ENCODE results near the gene ZNF701. TPM values are rescaled to one million over a fixed set of nuclear protein-coding genes. Genes with fewer than 3 reads are reported as not detected.
A peak's percentile ranks its signal among the peaks of the same experiment; 100 is the strongest.
"Not testable (repeated sequence)": the region's sequence is repeated elsewhere in the genome, so short reads cannot be mapped to it uniquely, and the experiment has no call there.

ZNF701 gene
- total RNA-seq, 4 donors from 2014 or later = 10.8 to 16.8 (median 11.8) TPM

GRCh38 chr19:52536448-52536800 lies 33.7 kb upstream of the ZNF701 start:
- TF ChIP-seq, protein P1, sequence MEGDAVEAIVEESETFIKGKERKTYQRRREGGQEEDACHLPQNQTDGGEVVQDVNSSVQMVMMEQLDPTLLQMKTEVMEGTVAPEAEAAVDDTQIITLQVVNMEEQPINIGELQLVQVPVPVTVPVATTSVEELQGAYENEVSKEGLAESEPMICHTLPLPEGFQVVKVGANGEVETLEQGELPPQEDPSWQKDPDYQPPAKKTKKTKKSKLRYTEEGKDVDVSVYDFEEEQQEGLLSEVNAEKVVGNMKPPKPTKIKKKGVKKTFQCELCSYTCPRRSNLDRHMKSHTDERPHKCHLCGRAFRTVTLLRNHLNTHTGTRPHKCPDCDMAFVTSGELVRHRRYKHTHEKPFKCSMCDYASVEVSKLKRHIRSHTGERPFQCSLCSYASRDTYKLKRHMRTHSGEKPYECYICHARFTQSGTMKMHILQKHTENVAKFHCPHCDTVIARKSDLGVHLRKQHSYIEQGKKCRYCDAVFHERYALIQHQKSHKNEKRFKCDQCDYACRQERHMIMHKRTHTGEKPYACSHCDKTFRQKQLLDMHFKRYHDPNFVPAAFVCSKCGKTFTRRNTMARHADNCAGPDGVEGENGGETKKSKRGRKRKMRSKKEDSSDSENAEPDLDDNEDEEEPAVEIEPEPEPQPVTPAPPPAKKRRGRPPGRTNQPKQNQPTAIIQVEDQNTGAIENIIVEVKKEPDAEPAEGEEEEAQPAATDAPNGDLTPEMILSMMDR (IDR thresholded peaks at IDR 0.05) = no peak
- TF ChIP-seq POLR2AphosphoS5 (IDR thresholded peaks at IDR 0.05) (no peak), POLR2A (IDR thresholded peaks at IDR 0.05) (no peak)
- Histone ChIP-seq H3K4me1 (peaks cover 0 to 18% (median 0%) of the 10 kb centered on the region in 3 donors), H3K9me3 (no peaks in the 10 kb centered on the region), H3K4me3 (peak overlapping the region; percentile 58 to 67), H3K27me3 (no peaks in the 10 kb centered on the region), H3K27ac (peak overlapping the region; percentile 64 to 87 (median 82)), H3K36me3 (peaks cover 0 to 16% of the 10 kb centered on the region in 2 donors)
- 2 to 20% methylated on average over 1 to 6 of the region's 17 CpGs for WGBS, 2 donors (ENCODE audit: low coverage in 1 of 2)
- ATAC-seq = peak; percentile 26

DNA sequence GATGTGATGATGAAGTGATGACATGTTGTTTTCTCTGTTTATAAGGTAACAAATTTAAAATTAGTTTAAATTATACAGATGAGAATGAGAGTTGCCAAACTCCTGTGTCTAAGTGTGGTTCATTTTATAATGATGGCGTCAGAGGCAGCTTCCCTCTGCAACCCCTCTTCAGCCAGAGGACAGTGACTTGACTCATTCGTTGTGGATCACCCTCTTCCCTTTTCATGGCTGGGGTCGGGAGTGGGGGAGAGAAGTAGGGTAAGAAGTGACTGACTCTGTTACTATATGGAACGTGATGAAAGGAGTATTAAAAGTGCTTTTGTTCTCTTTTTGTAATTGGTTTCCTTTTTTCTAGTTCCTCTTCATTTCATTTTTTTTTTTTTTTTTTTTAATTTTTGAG lies 31.3 kb upstream of the ZNF701 start:
- H3K27ac ChIP-seq, H3K27me3 ChIP-seq, ATAC-seq, H3K4me3 ChIP-seq, H3K9me3 ChIP-seq: not testable (repeated sequence)
- Histone ChIP-seq H3K36me3 (peaks cover 0 to 17% of the 10 kb centered on the region in 2 donors), H3K4me1 (peaks cover 0 to 18% (median 0%) of the 10 kb centered on the region in 3 donors)
- 69 to 91% methylated on average over 4 of the region's 4 CpGs for WGBS, 2 donors (ENCODE audit: low coverage in 1 of 2)

DNA sequence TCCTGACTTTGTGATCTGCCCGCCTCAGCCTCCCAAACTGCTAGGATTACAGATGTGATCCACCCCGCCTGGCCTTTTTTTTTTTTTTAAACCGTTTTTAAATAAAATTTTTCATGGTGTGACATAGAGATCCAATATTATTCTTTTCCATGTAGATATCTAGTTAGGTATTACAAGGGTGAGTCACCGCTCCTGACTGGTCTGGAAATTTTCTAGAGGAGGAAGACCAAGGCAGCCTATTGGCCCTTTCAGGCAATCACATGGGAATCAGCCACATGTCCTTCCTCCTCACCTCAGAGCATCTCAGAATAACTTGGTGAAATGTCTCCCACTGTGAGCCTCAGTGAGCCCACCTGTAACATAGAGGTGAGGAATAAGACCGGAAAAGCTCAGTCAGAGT lies 28.9 kb upstream of the ZNF701 start:
- peaks cover 4 to 36% of the 10 kb centered on the region in 2 donors for H3K36me3 ChIP-seq

DNA sequence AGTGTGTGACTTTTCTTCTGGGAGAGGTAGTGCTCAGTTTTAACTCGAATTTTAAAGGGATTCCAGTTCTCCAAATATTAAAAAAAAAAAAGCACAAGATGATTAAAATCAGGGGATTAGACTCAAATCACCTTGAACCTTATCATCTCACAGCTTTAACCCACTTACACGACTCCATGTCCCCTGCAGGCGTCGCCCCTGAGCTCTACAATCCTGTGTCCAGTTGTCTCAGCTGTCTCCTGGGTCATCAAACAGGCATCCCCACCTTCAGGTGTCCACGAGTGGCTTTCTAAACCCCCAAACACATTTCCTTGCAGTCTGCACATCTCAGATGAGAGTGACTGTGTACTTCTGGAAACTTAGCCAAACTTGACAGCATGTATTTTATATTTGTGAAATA lies 28.5 kb upstream of the ZNF701 start:
- 82% methylated on average over 5 of the region's 5 CpGs for WGBS, 2 donors (ENCODE audit: low coverage in 1 of 2)
- no peak for ATAC-seq
- H3K4me3 ChIP-seq = no peak overlapping the region
- TF ChIP-seq, protein P1 (IDR thresholded peaks at IDR 0.05) = no peak
- TF ChIP-seq POLR2AphosphoS5 (IDR thresholded peaks at IDR 0.05) = no peak
- no peak for TF ChIP-seq POLR2A (IDR thresholded peaks at IDR 0.05)
- TF ChIP-seq EP300 (IDR thresholded peaks at IDR 0.05) = no peak
- peaks cover 4 to 41% of the 10 kb centered on the region in 2 donors for H3K36me3 ChIP-seq
- H3K4me1 ChIP-seq = peaks cover 0 to 6% (median 0%) of the 10 kb centered on the region in 3 donors
- H3K27me3 ChIP-seq = no peaks in the 10 kb centered on the region
- no peak overlapping the region for H3K27ac ChIP-seq
- no peaks in the 10 kb centered on the region for H3K9me3 ChIP-seq

More for the DNA sequence above, 28.9 kb upstream of the ZNF701 start:
- H3K27ac ChIP-seq, ATAC-seq, H3K27me3 ChIP-seq, H3K4me3 ChIP-seq, H3K4me1 ChIP-seq, H3K9me3 ChIP-seq: not testable (repeated sequence)
- WGBS, 2 donors (ENCODE audit: low coverage in 1 of 2) = 76 to 94% methylated on average over 2 of the region's 5 CpGs

DNA sequence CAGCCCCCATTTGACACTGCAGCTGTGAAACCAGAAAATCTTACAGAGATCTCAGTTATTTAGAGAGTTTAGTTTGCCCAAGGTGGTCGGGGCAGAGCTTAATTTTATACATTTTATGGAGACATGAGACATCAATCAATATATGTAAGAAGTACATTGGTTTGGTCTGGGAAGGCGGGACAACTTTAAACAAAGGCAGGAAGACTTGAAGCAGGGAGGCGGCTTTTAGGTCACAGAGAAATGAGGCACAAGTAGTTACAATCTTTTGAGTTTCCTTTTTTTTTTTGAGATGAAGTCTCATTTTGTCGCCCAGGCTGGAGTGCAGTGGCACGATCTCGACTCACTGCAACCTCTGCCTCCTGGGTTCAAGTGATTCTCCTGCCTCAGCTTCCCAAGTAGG lies 27.5 kb upstream of the ZNF701 start:
- not testable (repeated sequence) for H3K9me3 ChIP-seq, H3K4me3 ChIP-seq, H3K27ac ChIP-seq, H3K4me1 ChIP-seq, ATAC-seq, H3K27me3 ChIP-seq
- H3K36me3 ChIP-seq = peaks cover 4 to 50% of the 10 kb centered on the region in 2 donors
- 50 to 79% methylated on average over 2 to 6 of the region's 6 CpGs for WGBS, 2 donors (ENCODE audit: low coverage in 1 of 2)

- no peak for ATAC-seq
- no peak for TF ChIP-seq POLR2AphosphoS5 (IDR thresholded peaks at IDR 0.05)
- TF ChIP-seq, protein P1 (IDR thresholded peaks at IDR 0.05) = no peak
- TF ChIP-seq EP300 (IDR thresholded peaks at IDR 0.05) = no peak
- TF ChIP-seq POLR2A (IDR thresholded peaks at IDR 0.05) = no peak
- Histone ChIP-seq H3K4me3 (no peak overlapping the region), H3K36me3 (peaks cover 4 to 56% of the 10 kb centered on the region in 2 donors), H3K27me3 (no peaks in the 10 kb centered on the region), H3K9me3 (no peaks in the 10 kb centered on the region), H3K4me1 (no peaks in the 10 kb centered on the region), H3K27ac (no peak overlapping the region)
- 60 to 75% methylated on average over 3 to 6 of the region's 8 CpGs for WGBS, 2 donors (ENCODE audit: low coverage in 1 of 2)
These were observed 27.0 kb upstream of the ZNF701 start for GRCh38 chr19:52542984-52543664.
